K562 (cell line): ENCODE results near the gene TMIGD3. TPM values are rescaled to one million over a fixed set of nuclear protein-coding genes. Genes with fewer than 3 reads are reported as not detected.
A peak's percentile ranks its signal among the peaks of the same experiment; 100 is the strongest.

ENCODE experiments used
- ATAC-seq: fragments of 200-7000 bp; cut with Tn5 transposase; 3 replicates; pipeline ENCODE4 v1.9.1; 2020; ENCODE audit warnings: moderate library complexity
- BruUV-seq: library from RNA; stranded (reverse); fragments of 400-500 nt; replicated peaks from 2 replicates; lab custom pipeline; 2021; lab: Mats Ljungman, UMichigan
- CTCF ChIA-PET: fragments of 300-600 bp; formaldehyde crosslinking; extraction: SDS; loops from one replicate; lab custom pipeline; 2021; ENCODE audit warnings: low intra/inter-chr PET ratio; lab: Yijun Ruan, JAX
- POLR2A ChIA-PET: fragments of 300-600, 350-650 bp; sonication (Branson Sonifier 250); formaldehyde crosslinking; extraction: SDS; loops from one replicate; lab custom pipeline; 2021; ENCODE audit warnings: antibody characterized with exemption, inconsistent platforms; lab: Yijun Ruan, JAX
- DNase-seq, 4 experiments: peaks; one replicate each; pipeline versions ENCODE4 v3.0.0 to v3.0.0-alpha.2; 2011 to 2018; ENCODE audit warnings: low spot score in 3 of 4, mixed read lengths in 3 of 4; ENCODE audit errors: extremely low read depth in 1 of 4
- FAIRE-seq: peaks from 2 replicates; lab custom pipeline; 2011; peaks lifted over from hg19 to GRCh38; lab: Jason Lieb, UNC
- H2AFZ ChIP-seq: 2 replicates; pipeline ENCODE4 v1.6.0; 2011; ENCODE audit warnings: low read depth, low read length, control low read depth, inconsistent platforms
- H3K27ac ChIP-seq: fragments of 200-600 bp; 3 replicates; pipeline ENCODE4 v1.8.0; 2011; ENCODE audit warnings: low read depth, mild to moderate bottlenecking, control low read depth, inconsistent platforms, low read length, moderate library complexity, mixed read lengths; ENCODE audit errors: extremely low read depth
- H3K27me3 ChIP-seq, 2 experiments: fragments of 300-600 bp in 1 of 2; 2 replicates in 1 of 2; 3 replicates in 1 of 2; pipeline versions ENCODE4 v1.6.0 to v1.8.0; 2011; ENCODE audit warnings: inconsistent platforms in 2 of 2, low read length in 2 of 2, mild to moderate bottlenecking in 1 of 2, mixed read lengths in 1 of 2, moderate library complexity in 1 of 2; ENCODE audit not compliant: control insufficient read depth in 2 of 2, insufficient read depth in 2 of 2
- H3K36me3 ChIP-seq: fragments of 300-600 bp; 3 replicates; pipeline ENCODE4 v1.8.0; 2011; ENCODE audit warnings: mild to moderate bottlenecking, low read length, inconsistent platforms; ENCODE audit not compliant: control insufficient read depth, insufficient read depth
- H3K4me1 ChIP-seq, 2 experiments: fragments of 200-600 bp in 1 of 2; replicated peaks in 1 of 2; 2 replicates in 1 of 2; 3 replicates in 1 of 2; pipeline versions ENCODE4 v1.5.1 to v1.8.0; 2011; ENCODE audit warnings: inconsistent platforms in 2 of 2, low read length in 2 of 2, mild to moderate bottlenecking in 1 of 2, mixed read lengths in 1 of 2, moderate library complexity in 1 of 2; ENCODE audit not compliant: control insufficient read depth in 2 of 2, insufficient read depth in 2 of 2
- H3K4me2 ChIP-seq: 2 replicates; pipeline ENCODE4 v1.6.1; 2011; ENCODE audit warnings: low read length, control low read depth, inconsistent platforms, mixed read lengths; ENCODE audit not compliant: insufficient read depth
- H3K4me3 ChIP-seq: fragments of 200-600 bp; sonication (generic), shearing (Covaris generic); 2 replicates; pipeline ENCODE4 v1.5.1; 2016; ENCODE audit warnings: control low read depth, inconsistent platforms
- H3K79me2 ChIP-seq: fragments of 200-600 bp; 3 replicates; pipeline ENCODE4 v1.8.0; 2011; ENCODE audit warnings: low read length, inconsistent platforms; ENCODE audit not compliant: control insufficient read depth, insufficient read depth
- H3K9ac ChIP-seq, 2 experiments: 2 replicates each; pipeline versions ENCODE4 v1.6.0 to v1.6.1; 2011; ENCODE audit warnings: low read depth in 2 of 2, low read length in 2 of 2, control low read depth in 1 of 2, inconsistent platforms in 1 of 2, mild to moderate bottlenecking in 1 of 2, mixed read lengths in 1 of 2; ENCODE audit not compliant: insufficient read depth in 1 of 2
- H3K9me1 ChIP-seq: one replicate; pipeline ENCODE4 v1.6.0; 2011; ENCODE audit warnings: inconsistent platforms, mild to moderate bottlenecking, low read length, moderate library complexity; ENCODE audit not compliant: control insufficient read depth, insufficient read depth
- H3K9me3 ChIP-seq: replicated peaks from 2 replicates; pipeline ENCODE4 v1.5.1; 2011; ENCODE audit warnings: low read depth, low read length, inconsistent platforms; ENCODE audit not compliant: control insufficient read depth, insufficient read depth
- H4K20me1 ChIP-seq: replicated peaks from 2 replicates; pipeline ENCODE4 v1.6.1; 2011; ENCODE audit warnings: low read length, inconsistent platforms, mixed read lengths; ENCODE audit not compliant: control insufficient read depth, insufficient read depth
- ADNP ChIP-seq: fragments of 200-800 bp; sonication (Bioruptor generic); IDR thresholded peaks from 2 replicates; pipeline ENCODE4 v1.6.1; 2016; ENCODE audit warnings: missing genetic modification characterization, missing compliant biosample characterization
- BCOR ChIP-seq: fragments of 450-650 bp; IDR thresholded peaks from 2 replicates; pipeline ENCODE4 v1.6.1; 2016
- KDM1A ChIP-seq, 2 experiments: fragments of 450-650 bp; IDR thresholded peaks; 2 replicates each; pipeline ENCODE4 v1.6.1; 2016; ENCODE audit warnings: mild to moderate bottlenecking in 2 of 2
- MEIS2 ChIP-seq: fragments of 450-650 bp; IDR thresholded peaks from 2 replicates; pipeline ENCODE4 v1.6.1; 2014; ENCODE audit warnings: mild to moderate bottlenecking; ENCODE audit not compliant: partially characterized antibody
- MYC ChIP-seq, 2 experiments: fragments of 250-450 bp in 1 of 2; sonication (Bioruptor Pico) in 1 of 2; IDR thresholded peaks; 2 replicates each; pipeline versions ENCODE4 v1.5.1 to v1.6.1; 2012 to 2021; ENCODE audit warnings: low read depth in 2 of 2, borderline replicate concordance in 1 of 2, improper control_type of control experiment in 1 of 2, low read length in 1 of 2, mild to moderate bottlenecking in 1 of 2, moderate library complexity in 1 of 2
- RBM25 ChIP-seq: fragments of 200-400 bp; formaldehyde crosslinking; IDR thresholded peaks from 2 replicates; pipeline ENCODE4 v1.6.1; 2018; ENCODE audit warnings: low read length, low read depth, moderate library complexity; ENCODE audit not compliant: severe bottlenecking
- ZNF408 ChIP-seq: fragments of 250-450 bp; sonication (Bioruptor Pico); IDR thresholded peaks from 2 replicates; pipeline ENCODE4 v1.4.0; 2020; ENCODE audit warnings: low read depth, mild to moderate bottlenecking, moderate library complexity
- WGBS: fragments of 100-300 bp; shearing (Covaris generic); methylation state at CpG from one replicate; pipeline ENCODE4 v1.1.6; 2016; ENCODE audit warnings: low coverage, mixed read lengths; ENCODE audit not compliant: insufficient coverage; ENCODE audit errors: missing lambda C conversion rate; 5-methylcytosine and 5-hydroxymethylcytosine counted together
- in situ Hi-C: fragments of 300-500 bp; cut with MboI; formaldehyde crosslinking; loops from 4 replicates; pipeline ENCODE4 v1.15.0; 2018; ENCODE audit warnings: inconsistent platforms, mixed read lengths
- intact Hi-C: fragments of 100-400 bp; cut with micrococcal nuclease; formaldehyde crosslinking; loops from 2 replicates; pipeline ENCODE4 v1.14.2; 2022
- polyA plus RNA-seq, 8 experiments: library from polyadenylated mRNA; depleted of rRNA in 4 of 8; stranded (reverse) in 5 of 8; unstranded in 3 of 8; fragments of >200 nt; fragmentation: Nextera tagmentation in 2 of 8; fragmentation: Illumina TruSeq in 1 of 8; extraction: Ambion mirVana in 2 of 8; extraction: Trizol in 1 of 8; gene quantifications; 2 replicates each; pipeline versions ENCODE4 v1.2.1 to v1.2.3, GENCODE V29; 2011 to 2014; ENCODE audit warnings: inconsistent platforms in 1 of 8, missing spikeins in 1 of 8
- total RNA-seq, 7 experiments: library from RNA; depleted of rRNA in 6 of 7; stranded (reverse); fragments of >200 nt in 6 of 7; fragmentation: Illumina TruSeq in 2 of 7; extraction: Trizol in 2 of 7; gene quantifications; 2 replicates each; pipeline versions ENCODE4 v1.2.1 to v1.2.3, GENCODE V29; 2011 to 2021; ENCODE audit warnings: low replicate concordance in 1 of 7
- TF ChIP-seq, protein P1 (sequence below): fragments of 250-450 bp; sonication (Bioruptor Pico); IDR thresholded peaks from 2 replicates; pipeline ENCODE4 v1.9.0; 2021; ENCODE audit warnings: mild to moderate bottlenecking, inconsistent platforms

Gene TMIGD3
- total and polyA plus RNA-seq, 9 of the 15 experiments (the other 6 are each of a cell fraction or from before 2014, with no cell fraction given), result 0.11 to 0.13 (median 0.11) TPM; not detected in 6

DNA sequence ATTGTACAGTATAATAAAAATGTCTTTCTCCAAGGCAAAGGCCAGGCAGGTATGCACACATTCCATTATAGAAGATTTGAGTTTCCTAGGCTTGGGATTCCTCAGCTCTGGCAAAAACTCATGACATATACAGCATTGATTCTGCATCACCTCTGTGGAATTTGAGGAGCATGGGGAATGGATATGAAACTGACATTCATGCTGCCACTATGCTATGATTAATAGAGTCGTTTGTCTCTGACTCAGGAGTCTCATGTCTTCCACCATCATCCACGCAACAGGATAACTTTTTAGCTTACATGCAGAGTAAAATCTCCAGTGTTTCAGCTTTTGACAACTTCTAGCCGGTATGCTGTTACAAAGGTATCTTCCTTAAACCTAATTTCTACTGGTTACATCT lies 49.8 kb upstream of the TMIGD3 start:
- POLR2A ChIA-PET, result interaction anchor here (0.5 to 1.0 kb wide), 2 partner anchors 24 to 589 kb away, joined by 3 read pairs; no protein-coding TSS in a partner anchor
- DNase-seq (no peak), FAIRE-seq (no peak), ATAC-seq (no peak)
- Histone ChIP-seq H3K27ac (no peak overlapping the region), H3K79me2 (no peaks in the 10 kb centered on the region), H3K9me1 (no peaks in the 10 kb centered on the region), H3K4me3 (no peak overlapping the region), H2AFZ (0 out of 2 replicates have a peak overlapping the region, but pooled peaks have one; percentile 8), H3K9ac (no peak overlapping the region), H3K9me3 (no peaks in the 10 kb centered on the region), H3K36me3 (no peaks in the 10 kb centered on the region), H3K4me1 (no peaks in the 10 kb centered on the region), H3K4me2 (no peak overlapping the region), H4K20me1 (no peaks in the 10 kb centered on the region), H3K27me3 (peaks cover 0 to 5% of the 10 kb centered on the region in 2 experiments; a peak in 1 of 5 replicates)
- 10% methylated on average over 3 of the region's 3 CpGs for WGBS
- CTCF ChIA-PET, result no interaction called here
- TF ChIP-seq MEIS2, result peak; percentile 33
- no peak for TF ChIP-seq ZNF408 (CRISPR knock-in tag)
- no TSS peak for BruUV-seq
- intact Hi-C loops, result no loop called here
- in situ Hi-C loops, result no loop called here

DNA sequence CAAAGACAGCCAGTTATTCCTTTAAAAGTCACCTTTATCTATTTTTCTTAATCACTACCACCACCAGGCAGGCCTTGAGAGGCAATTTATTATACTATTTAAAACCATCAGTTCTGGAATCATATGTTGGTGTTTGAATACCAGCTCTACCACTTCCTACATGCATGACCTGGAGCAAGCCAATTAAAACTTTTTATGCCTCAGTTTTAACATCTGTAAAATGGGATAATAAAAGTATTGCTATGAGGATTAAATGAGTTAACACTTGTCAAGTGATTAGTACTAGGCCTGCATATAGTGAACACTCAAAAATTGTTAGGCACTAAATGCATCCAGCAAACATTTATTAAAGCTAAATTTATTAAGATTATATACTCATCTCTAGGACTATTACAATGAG lies 49.2 kb upstream of the TMIGD3 start:
- no TSS peak for BruUV-seq
- no peak overlapping the region for H3K27ac ChIP-seq
- intact Hi-C loops, result no loop called here
- H3K79me2 ChIP-seq, result no peaks in the 10 kb centered on the region
- H4K20me1 ChIP-seq, result no peaks in the 10 kb centered on the region
- no peak overlapping the region for H3K4me3 ChIP-seq
- peak; percentile 87 for TF ChIP-seq RBM25
- TF ChIP-seq BCOR, result 0 out of 2 replicates have a peak, but pooled peaks have one; percentile 38
- TF ChIP-seq, protein P1, sequence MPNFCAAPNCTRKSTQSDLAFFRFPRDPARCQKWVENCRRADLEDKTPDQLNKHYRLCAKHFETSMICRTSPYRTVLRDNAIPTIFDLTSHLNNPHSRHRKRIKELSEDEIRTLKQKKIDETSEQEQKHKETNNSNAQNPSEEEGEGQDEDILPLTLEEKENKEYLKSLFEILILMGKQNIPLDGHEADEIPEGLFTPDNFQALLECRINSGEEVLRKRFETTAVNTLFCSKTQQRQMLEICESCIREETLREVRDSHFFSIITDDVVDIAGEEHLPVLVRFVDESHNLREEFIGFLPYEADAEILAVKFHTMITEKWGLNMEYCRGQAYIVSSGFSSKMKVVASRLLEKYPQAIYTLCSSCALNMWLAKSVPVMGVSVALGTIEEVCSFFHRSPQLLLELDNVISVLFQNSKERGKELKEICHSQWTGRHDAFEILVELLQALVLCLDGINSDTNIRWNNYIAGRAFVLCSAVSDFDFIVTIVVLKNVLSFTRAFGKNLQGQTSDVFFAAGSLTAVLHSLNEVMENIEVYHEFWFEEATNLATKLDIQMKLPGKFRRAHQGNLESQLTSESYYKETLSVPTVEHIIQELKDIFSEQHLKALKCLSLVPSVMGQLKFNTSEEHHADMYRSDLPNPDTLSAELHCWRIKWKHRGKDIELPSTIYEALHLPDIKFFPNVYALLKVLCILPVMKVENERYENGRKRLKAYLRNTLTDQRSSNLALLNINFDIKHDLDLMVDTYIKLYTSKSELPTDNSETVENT (CRISPR knock-in tag), result no peak
- peak in 1 of 2 experiments; percentile 29; a peak in 1 of 4 replicates for TF ChIP-seq KDM1A (IDR thresholded peaks at IDR 0.05)
- peak; percentile 75 for TF ChIP-seq ADNP
- no peak for TF ChIP-seq MYC (IDR thresholded peaks at IDR 0.05; ENCODE audit: low read depth, low read length)
- no peak for TF ChIP-seq MYC (CRISPR knock-in tag; IDR thresholded peaks at IDR 0.05; ENCODE audit: borderline replicate concordance, low read depth)
- FAIRE-seq (no peak), DNase-seq (no peak), ATAC-seq (no peak)
- no peaks in the 10 kb centered on the region for H3K4me1 ChIP-seq
- H3K27me3 ChIP-seq, result peaks cover 0 to 5% of the 10 kb centered on the region in 2 experiments; a peak in 1 of 5 replicates
- H3K4me2 ChIP-seq, result no peak overlapping the region
- H2AFZ ChIP-seq, result no peak overlapping the region
- H3K36me3 ChIP-seq, result no peaks in the 10 kb centered on the region
- ChIA-PET CTCF (no interaction called here), POLR2A (interaction anchor here (2.2 kb wide), 1 partner anchor 16 kb away, joined by 7 read pairs; no protein-coding TSS in a partner anchor)
- no peak overlapping the region for H3K9ac ChIP-seq
- H3K9me1 ChIP-seq, result no peaks in the 10 kb centered on the region
- H3K9me3 ChIP-seq, result no peaks in the 10 kb centered on the region
- in situ Hi-C loops, result no loop called here
